Subcutaneous abdominal adipose tissue (tissue), 5 donors: ENCODE results near the gene BPIFA2.

Experiments
- H3K27ac ChIP-seq: one replicate; pipeline ENCODE4 v1.7.0; 2013; ENCODE audit warnings: low read depth, mild to moderate bottlenecking, inconsistent platforms, low read length, moderate library complexity
- H3K27me3 ChIP-seq, 5 donors: one replicate each; pipeline ENCODE4 v1.7.0; 2013; ENCODE audit warnings: low read length in 5 of 5, inconsistent platforms in 1 of 5; ENCODE audit not compliant: control insufficient read depth in 5 of 5, insufficient read depth in 4 of 5
- H3K36me3 ChIP-seq, 5 donors: one replicate each; pipeline ENCODE4 v1.7.0; 2013; ENCODE audit warnings: low read length in 5 of 5; ENCODE audit not compliant: control insufficient read depth in 5 of 5, insufficient read depth in 5 of 5
- H3K4me1 ChIP-seq, 5 donors: one replicate each; pipeline ENCODE4 v1.7.0; 2013; ENCODE audit warnings: low read length in 5 of 5, mild to moderate bottlenecking in 3 of 5, moderate library complexity in 1 of 5; ENCODE audit not compliant: control insufficient read depth in 5 of 5, insufficient read depth in 5 of 5
- H3K4me3 ChIP-seq, 5 donors: one replicate each; pipeline ENCODE4 v1.7.0; 2013; ENCODE audit warnings: low read length in 5 of 5, low read depth in 1 of 5
- H3K9ac ChIP-seq, 5 donors: one replicate each; pipeline ENCODE4 v1.7.0; 2013; ENCODE audit warnings: low read length in 5 of 5, mild to moderate bottlenecking in 4 of 5, moderate library complexity in 3 of 5
- H3K9me3 ChIP-seq, 5 donors: one replicate each; pipeline ENCODE4 v1.7.0; 2013; ENCODE audit warnings: low read length in 5 of 5; ENCODE audit not compliant: control insufficient read depth in 5 of 5
- donor health status: healthy.
- donor health status: healthy.
- donor health status: healthy.
- donor health status: healthy.
- donor health status: healthy.

The BPIFA2 gene

DNA sequence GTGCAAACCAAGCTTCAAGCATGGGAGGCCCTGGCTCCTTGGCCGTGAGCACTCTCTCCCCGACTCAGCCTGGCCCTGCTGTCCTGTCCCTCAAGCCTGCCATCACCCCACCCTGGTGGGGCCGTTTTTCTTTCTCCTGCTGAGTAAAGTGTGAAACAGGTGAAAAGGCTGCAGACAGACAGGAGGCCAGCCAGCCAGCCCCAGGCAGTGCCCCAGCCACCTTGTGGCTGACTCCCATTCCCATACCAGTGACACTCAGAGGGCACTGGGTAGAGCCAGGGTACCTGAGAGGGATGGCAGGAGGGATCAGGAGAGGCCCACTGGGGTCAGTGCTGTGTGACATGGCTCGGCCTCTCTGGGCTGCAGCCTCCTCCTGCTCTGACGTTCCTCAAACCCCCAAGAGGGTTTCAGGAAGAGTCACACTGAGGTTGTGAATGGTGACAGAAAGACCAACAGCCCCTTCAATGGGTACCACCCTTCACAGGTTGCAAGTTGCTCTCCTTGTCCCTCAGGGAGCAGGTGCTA lies 35.9 kb upstream of the BPIFA2 start:
- Histone ChIP-seq H3K9ac (no peak overlapping the region), H3K27ac (no peak overlapping the region), H3K27me3 (peaks cover 0 to 2% (median 0%) of the 10 kb centered on the region in 5 donors), H3K36me3 (no peaks in the 10 kb centered on the region), H3K9me3 (peaks cover 0 to 5% (median 2%) of the 10 kb centered on the region in 5 donors), H3K4me3 (no peak overlapping the region), H3K4me1 (peaks cover 3 to 30% (median 26%) of the 10 kb centered on the region in 5 donors)

DNA sequence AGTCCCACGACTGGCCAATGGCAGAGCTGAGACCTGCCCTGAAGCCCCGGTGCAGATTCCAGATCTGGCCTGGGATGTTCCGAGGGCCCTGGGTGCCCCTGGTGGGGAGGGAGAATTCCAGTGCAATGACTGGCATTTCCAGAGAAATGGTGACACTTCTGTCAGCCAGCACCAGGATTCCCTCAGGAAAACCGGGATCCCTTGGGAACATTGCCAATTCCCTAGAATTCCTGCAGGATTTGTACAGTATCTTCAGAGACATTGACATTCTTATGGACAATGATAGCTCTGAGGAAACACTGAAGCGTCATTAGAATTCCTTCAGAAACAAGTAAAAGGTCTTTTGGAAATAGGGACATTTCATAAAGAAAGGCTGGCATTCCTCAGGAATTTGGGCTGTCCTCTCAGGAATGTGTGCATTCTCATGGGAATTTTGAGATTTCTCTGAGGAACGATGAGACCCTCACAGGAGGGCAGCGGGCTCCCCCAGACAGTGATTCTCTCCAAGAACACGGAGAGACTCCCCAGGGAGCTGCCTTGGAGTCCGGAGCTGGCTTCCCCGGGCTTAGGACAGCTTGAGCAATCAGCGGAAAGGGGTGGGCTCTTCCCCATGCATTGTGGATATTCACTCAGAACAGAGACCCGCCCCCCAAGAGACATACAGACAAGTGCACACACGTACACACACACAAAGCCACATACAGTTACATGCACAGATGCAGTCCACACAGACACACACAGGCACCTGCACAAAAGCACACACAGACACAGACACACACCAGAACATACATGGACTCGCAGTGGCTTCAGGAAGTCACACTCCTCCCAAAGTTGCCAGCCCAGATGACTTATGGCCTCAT lies 35.2 kb upstream of the BPIFA2 start:
- Histone ChIP-seq H3K4me3 (peak overlapping the region in 3 of 5 donors; percentile 4 to 51 (median 36)), H3K27me3 (peaks cover 0 to 2% (median 0%) of the 10 kb centered on the region in 5 donors), H3K9ac (no peak overlapping the region), H3K27ac (peak overlapping the region; percentile 3), H3K9me3 (peaks cover 0 to 5% (median 2%) of the 10 kb centered on the region in 5 donors), H3K36me3 (no peaks in the 10 kb centered on the region), H3K4me1 (peaks cover 3 to 30% (median 26%) of the 10 kb centered on the region in 5 donors)

DNA sequence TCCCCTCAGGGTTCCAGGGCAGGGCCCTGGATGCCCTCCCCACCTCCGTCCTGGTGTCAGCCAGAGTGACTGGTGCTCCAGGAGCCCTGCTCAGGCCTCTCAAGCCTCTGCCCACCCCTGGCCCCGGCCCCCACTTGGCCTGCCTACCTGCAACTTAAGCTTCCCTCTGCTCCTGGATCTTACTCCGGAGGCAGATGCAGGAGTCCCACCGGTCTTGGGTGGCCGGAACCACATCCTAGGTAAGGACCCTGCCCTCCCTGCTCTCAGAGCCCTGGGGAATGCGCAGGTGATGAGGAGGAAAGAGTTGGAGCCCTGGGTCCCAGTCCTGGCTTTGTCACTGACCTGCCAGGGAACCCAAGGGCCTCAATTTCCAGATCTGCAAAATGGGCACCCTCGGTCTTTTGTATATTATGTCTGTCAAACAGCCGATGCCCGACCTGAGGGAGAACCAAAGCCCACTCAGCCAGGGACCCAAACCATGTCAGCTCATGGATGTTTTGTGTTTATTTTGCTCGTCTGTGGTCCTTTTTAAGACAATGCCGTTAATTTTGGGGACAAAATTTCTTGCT lies 34.5 kb upstream of the BPIFA2 start:
- peaks cover 0 to 5% (median 2%) of the 10 kb centered on the region in 5 donors for H3K9me3 ChIP-seq
- H3K4me1 ChIP-seq, result peaks cover 3 to 30% (median 26%) of the 10 kb centered on the region in 5 donors
- no peak overlapping the region for H3K27ac ChIP-seq
- peaks cover 0 to 2% (median 0%) of the 10 kb centered on the region in 5 donors for H3K27me3 ChIP-seq
- no peak overlapping the region for H3K9ac ChIP-seq
- peak overlapping the region in 1 of 5 donors; percentile 51 for H3K4me3 ChIP-seq
- H3K36me3 ChIP-seq, result no peaks in the 10 kb centered on the region

DNA sequence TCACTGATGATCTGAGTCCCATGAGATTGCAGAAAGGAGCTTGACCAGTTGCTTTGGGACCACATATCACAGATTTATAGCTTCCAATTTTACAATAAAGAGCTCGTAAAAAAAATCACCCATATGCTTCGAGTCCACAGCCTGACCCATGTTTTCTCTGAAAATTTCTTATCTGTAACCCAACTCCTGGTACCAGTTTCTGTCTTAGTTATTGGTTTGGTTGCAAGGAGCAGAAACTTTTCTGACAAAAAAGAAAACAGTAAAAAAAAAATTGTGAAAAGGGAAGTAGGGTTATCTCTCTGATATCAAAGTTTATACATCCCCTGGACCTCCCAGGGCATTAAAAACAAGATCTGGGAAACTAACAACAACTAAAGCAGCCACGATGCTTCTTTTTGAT lies 30.8 kb upstream of the BPIFA2 start:
- no peak overlapping the region for H3K4me3 ChIP-seq
- peaks cover 3 to 12% (median 12%) of the 10 kb centered on the region in 5 donors for H3K4me1 ChIP-seq
- peaks cover 0 to 2% (median 0%) of the 10 kb centered on the region in 5 donors for H3K27me3 ChIP-seq
- H3K27ac ChIP-seq, result no peak overlapping the region
- H3K36me3 ChIP-seq, result no peaks in the 10 kb centered on the region
- peaks cover 0 to 10% (median 5%) of the 10 kb centered on the region in 5 donors for H3K9me3 ChIP-seq
- no peak overlapping the region for H3K9ac ChIP-seq

DNA sequence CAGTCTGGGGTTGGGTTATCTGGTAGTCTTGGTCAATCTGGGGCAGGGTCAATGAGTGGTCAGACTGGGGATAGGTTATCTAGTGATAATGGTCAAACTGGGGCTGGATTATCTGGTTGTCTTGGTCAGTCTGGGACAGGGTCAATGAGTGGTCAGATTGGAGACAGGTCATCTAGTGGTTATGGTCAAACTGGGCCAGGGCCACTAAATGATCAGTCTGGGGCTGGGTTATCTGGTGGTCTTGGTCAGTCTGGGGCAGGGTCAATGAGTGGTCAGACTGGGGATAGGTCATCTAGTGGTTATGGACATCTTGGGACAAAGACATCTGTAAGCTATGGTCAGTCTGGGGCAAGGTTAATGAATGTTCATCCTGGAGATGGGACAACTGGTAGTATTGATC lies 28.5 kb upstream of the BPIFA2 start:
- Histone ChIP-seq H3K9ac (no peak overlapping the region), H3K27ac (no peak overlapping the region), H3K4me1 (no peaks in the 10 kb centered on the region), H3K9me3 (peaks cover 0 to 10% (median 5%) of the 10 kb centered on the region in 5 donors), H3K27me3 (no peaks in the 10 kb centered on the region), H3K4me3 (no peak overlapping the region), H3K36me3 (no peaks in the 10 kb centered on the region)

DNA sequence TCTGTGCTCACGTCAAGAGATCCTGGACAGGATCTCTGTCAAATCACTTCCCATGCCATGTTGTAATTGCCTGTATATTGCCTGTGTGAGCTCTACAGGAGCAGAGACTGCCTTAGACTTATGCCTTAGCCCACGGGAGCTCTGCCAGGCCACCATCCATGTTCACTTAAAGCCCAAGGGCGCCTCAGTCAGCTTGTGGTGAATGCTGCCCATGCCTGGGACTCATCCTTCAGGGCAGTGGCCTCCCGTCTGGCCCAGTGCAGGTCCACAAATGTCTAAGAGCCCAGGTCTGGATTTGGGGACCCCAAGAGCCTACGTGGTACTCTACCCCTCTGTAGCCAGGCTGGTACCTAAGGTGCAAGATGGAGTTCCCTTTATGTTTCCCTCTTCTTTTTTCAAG lies 22.4 kb upstream of the BPIFA2 start:
- Histone ChIP-seq H3K36me3 (no peaks in the 10 kb centered on the region), H3K9me3 (peaks cover 0 to 4% (median 0%) of the 10 kb centered on the region in 5 donors), H3K4me1 (no peaks in the 10 kb centered on the region), H3K4me3 (no peak overlapping the region), H3K27ac (no peak overlapping the region), H3K27me3 (peaks cover 0 to 26% (median 4%) of the 10 kb centered on the region in 5 donors), H3K9ac (no peak overlapping the region)

DNA sequence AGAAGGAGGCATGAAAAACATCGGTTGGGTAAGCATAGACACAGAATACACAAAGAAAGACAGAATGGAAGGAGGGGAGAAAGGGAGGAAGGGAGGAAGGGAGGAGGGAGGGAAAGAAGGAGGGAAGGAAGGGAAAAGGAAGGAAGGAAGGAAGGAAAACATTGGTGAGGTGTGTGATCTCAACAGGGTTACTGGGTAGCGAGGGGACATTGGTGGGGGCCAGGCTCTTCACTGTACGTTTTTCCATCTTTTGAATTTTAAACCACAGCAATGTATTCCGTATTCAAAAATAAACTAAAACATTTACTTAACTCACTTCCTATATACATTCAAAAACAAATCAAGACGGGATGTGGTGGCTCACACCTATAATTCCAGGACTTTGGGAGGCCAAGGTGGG lies 20.7 kb upstream of the BPIFA2 start:
- no peaks in the 10 kb centered on the region for H3K36me3 ChIP-seq
- peaks cover 0 to 26% (median 4%) of the 10 kb centered on the region in 5 donors for H3K27me3 ChIP-seq
- H3K4me3 ChIP-seq, result no peak overlapping the region
- peaks cover 0 to 3% (median 0%) of the 10 kb centered on the region in 5 donors for H3K9me3 ChIP-seq
- H3K27ac ChIP-seq, result no peak overlapping the region
- no peaks in the 10 kb centered on the region for H3K4me1 ChIP-seq
- no peak overlapping the region for H3K9ac ChIP-seq

DNA sequence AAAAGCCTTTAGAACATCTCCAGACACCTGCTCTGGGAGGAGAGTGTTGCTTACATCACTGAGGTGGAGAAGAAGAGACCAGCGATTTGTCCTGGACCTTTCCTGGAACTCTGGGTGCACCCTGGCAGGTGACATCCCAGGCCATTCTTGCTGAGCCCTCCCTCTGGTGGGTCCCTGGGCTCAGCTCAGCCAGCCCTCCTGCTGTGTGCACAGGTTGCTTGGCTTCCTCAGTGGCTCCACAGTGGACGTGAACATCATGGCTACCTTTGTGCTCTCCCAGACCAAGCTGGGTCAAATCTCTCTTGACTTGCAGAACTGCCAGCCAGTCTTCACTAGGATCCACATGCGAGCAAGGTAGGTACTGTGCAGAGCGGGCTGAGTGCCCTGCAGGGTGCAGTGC lies 19.9 kb upstream of the BPIFA2 start:
- Histone ChIP-seq H3K9ac (no peak overlapping the region), H3K27me3 (peaks cover 0 to 30% (median 5%) of the 10 kb centered on the region in 5 donors), H3K27ac (no peak overlapping the region)

DNA sequence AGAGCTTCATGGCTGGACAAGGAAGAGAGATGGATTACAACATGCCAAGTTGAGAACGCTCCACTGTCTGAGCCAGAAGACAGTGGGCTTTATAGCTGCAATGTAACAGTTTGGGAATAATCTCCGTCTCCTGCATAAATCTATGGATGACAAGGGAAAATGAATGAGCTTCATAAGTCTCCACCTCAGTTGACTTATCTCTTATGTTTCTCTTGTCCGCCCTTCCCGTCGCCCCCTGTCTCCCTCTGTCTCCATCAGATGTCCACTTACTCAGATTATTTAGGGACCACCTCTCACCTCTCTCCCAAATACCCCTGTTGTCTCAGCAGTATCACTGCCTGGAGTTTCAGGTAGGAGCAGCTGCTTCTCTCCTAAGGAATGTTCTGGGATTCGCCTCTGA lies 13.7 kb upstream of the BPIFA2 start:
- Histone ChIP-seq H3K4me3 (no peak overlapping the region), H3K9me3 (no peaks in the 10 kb centered on the region), H3K9ac (no peak overlapping the region), H3K4me1 (no peaks in the 10 kb centered on the region), H3K27ac (no peak overlapping the region), H3K36me3 (no peaks in the 10 kb centered on the region), H3K27me3 (peaks cover 0 to 18% (median 5%) of the 10 kb centered on the region in 5 donors)

More for the DNA sequence above, 19.9 kb upstream of the BPIFA2 start:
- Histone ChIP-seq H3K36me3 (no peaks in the 10 kb centered on the region), H3K9me3 (peaks cover 0 to 1% (median 0%) of the 10 kb centered on the region in 5 donors), H3K4me3 (no peak overlapping the region), H3K4me1 (no peaks in the 10 kb centered on the region)
